Motor neuron (in vitro differentiated cells): Measurements from ENCODE around the gene NBAS. TPM values are rescaled to one million over a fixed set of nuclear protein-coding genes. Genes with fewer than 3 reads are reported as not detected.
"Not testable (repeated sequence)": the region's sequence is repeated elsewhere in the genome, so short reads cannot be mapped to it uniquely, and the experiment has no call there.

Experiments
- ATAC-seq, 8 experiments: fragments of 200-7000 bp; cut with Tn5 transposase; replicated peaks in 6 of 8; 2 replicates each; pipeline ENCODE4 v1.8.0; 2021; ENCODE audit warnings: mild to moderate bottlenecking in 8 of 8, moderate library complexity in 8 of 8
- H3K27ac ChIP-seq, 2 donors: fragments of 250-450 bp; sonication (Bioruptor Pico); 2 replicates each; pipeline ENCODE4 v1.9.0; 2021; ENCODE audit warnings: antibody characterized with exemption in 2 of 2, mild to moderate bottlenecking in 2 of 2, moderate library complexity in 1 of 2
- H3K4me1 ChIP-seq, 2 donors: fragments of 250-450 bp; sonication (Bioruptor Pico); replicated peaks in 1 of 2; 2 replicates each; pipeline ENCODE4 v1.6.1; 2021; ENCODE audit warnings: antibody characterized with exemption in 2 of 2, mild to moderate bottlenecking in 2 of 2, moderate library complexity in 1 of 2
- H3K4me3 ChIP-seq, 5 donors: fragments of 250-450 bp; sonication (Bioruptor Pico); 2 replicates each; pipeline ENCODE4 v1.9.0; 2021; ENCODE audit warnings: antibody characterized with exemption in 5 of 5, mild to moderate bottlenecking in 5 of 5, moderate library complexity in 4 of 5
- WGBS, 10 experiments: fragments of 450-650 bp; shearing (Covaris generic); methylation state at CpG; one replicate each; pipeline ENCODE4 v1.0.0; 2022; 5-methylcytosine and 5-hydroxymethylcytosine counted together
- in situ Hi-C, 9 experiments: fragments of 400-800 bp; cut with MboI; loops; one replicate each; pipeline ENCODE4 v1.15.0; 2021; ENCODE audit warnings: low sequenced_read_pairs in 9 of 9, low pct_unique_long_range_greater_than_20kb in 2 of 9; ENCODE audit not compliant: unreplicated experiment in 9 of 9
- total RNA-seq, 8 experiments: library from RNA; unstranded; fragments of 300-600 nt; gene quantifications; 2 replicates each; pipeline versions ENCODE4 v1.2.3 to v1.2.4, GENCODE V29; 2022

NBAS gene
- total RNA-seq, 8 experiments from 2014 or later, result 40.4 to 90.0 (median 71.7) TPM

DNA sequence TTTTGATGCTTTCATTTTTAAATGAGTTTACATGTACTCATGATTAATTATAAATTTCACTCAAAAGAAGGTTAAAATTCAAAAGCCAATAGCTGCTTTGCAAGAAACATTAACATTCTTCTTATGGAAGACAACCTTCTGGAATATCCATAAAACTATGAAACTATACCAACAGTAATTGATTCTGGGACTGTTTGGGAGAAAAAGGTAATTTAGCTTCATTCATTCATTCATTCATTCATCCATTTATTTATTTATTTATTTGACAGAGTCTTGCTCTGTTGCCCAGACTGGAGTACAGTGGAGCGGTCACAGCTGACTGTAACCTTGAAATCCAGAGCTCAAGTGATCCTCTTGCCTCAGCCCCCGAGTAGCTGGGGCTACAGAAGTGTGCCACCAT, 110.3 kb downstream of the NBAS start:
- Histone ChIP-seq H3K4me3 (no peak overlapping the region), H3K27ac (no peak overlapping the region), H3K4me1 (peaks cover 3 to 21% of the 10 kb centered on the region in 2 donors)
- WGBS, 10 experiments, result 80 to 100% (median 100%) methylated on average over 1 to 2 of the region's 2 CpGs; no CpG with 5 or more reads in 4 of the 10 experiments
- ATAC-seq, result no peak
- in situ Hi-C loops, result no loop called here

DNA sequence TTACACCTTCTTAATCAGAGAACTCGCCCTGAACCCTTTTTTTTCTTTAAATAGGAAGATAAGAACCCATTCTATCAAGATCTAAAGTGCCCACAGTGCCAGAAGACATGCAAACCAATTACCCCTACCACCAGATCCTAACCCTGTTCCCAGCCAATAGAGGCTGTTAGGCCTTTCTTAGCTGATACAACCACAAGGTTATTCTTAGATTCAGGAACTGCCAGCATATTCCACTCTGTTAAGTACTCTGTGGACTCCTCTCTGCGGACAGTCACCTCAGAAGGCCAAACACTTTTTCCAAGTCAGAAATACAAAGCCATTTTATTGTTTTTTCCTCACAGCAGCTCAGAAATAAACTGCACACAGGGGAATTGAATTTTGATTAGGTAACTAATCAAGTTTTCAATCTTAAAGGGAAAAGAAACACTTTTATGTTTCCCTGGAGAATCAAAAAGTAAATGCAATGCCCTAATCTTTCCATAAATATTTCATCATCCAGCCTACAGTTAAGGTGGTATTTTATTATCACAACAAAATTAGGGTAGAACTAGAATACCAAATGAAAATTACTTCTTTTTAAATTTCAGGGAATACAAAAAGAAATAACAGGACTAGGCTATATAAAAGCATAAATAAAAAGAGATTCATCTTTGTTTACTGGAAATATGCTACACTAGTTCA, 111.4 kb downstream of the NBAS start:
- WGBS, 10 experiments, result 33 to 100% (median 79%) methylated on average over 1 to 2 of the region's 2 CpGs; no CpG with 5 or more reads in 1 of the 10 experiments
- H3K27ac ChIP-seq, result no peak overlapping the region
- in situ Hi-C loops, result no loop called here
- peaks cover 3 to 21% of the 10 kb centered on the region in 2 donors for H3K4me1 ChIP-seq
- H3K4me3 ChIP-seq, result no peak overlapping the region
- ATAC-seq, result peak in 5 of 8 experiments; percentile 43 to 91 (median 85)

DNA sequence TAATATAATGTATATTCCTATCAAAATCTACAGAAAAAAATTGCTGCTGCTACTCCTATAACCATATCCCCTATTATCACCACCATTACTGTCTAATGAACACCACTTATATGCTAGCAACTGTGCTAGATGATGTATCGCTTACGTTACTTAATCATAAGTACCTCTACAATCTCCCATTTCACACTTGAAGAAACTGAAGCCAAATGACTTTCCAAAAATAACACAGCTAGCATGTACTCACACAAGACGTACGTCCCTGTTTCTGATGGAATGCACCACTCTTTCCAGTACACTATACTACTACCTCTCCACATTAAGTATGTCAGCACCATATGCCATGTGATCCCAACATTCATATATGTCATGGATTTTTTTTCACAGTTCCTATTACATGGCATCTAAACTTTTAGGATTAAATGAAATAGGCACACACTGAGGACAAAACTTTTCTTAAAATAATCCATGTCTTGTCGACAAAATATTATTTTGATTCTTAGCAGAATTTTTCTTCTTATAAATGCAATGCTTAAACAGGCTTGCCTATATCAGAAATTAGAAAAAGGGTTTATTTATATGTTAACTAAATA, 112.8 kb downstream of the NBAS start:
- no peak overlapping the region for H3K27ac ChIP-seq
- H3K4me3 ChIP-seq, result no peak overlapping the region
- 79 to 100% (median 94%) methylated on average over 1 to 5 of the region's 5 CpGs for WGBS, 10 experiments
- peaks cover 3 to 21% of the 10 kb centered on the region in 2 donors for H3K4me1 ChIP-seq
- in situ Hi-C loops, result no loop called here
- peak in 3 of 8 experiments; percentile 44 to 50 (median 46) for ATAC-seq

DNA sequence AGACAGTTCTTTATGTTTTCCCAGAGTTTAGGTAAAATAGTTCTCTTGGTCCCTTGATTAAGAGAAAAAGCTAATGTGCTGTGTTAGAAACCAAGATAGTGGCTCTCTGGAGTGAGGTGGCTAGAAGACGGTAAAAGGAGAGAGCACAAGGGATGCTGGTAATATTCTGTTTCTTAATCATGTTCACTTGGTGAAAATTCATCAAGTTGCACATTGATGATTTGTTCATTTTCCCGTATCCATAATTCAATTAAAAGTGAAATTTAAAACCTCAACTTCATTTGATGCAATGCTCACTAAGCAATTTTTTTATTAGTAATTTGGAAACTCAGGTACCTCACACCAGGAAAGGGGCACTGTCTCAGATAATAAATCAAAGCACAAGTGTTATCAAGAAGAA, 113.8 kb downstream of the NBAS start:
- Histone ChIP-seq H3K4me1 (peaks cover 3 to 21% of the 10 kb centered on the region in 2 donors), H3K4me3 (no peak overlapping the region), H3K27ac (no peak overlapping the region)
- in situ Hi-C loops, result no loop called here
- WGBS, 10 experiments, result 83 to 100% (median 95%) methylated on average over 1 to 2 of the region's 2 CpGs
- ATAC-seq, result no peak

DNA sequence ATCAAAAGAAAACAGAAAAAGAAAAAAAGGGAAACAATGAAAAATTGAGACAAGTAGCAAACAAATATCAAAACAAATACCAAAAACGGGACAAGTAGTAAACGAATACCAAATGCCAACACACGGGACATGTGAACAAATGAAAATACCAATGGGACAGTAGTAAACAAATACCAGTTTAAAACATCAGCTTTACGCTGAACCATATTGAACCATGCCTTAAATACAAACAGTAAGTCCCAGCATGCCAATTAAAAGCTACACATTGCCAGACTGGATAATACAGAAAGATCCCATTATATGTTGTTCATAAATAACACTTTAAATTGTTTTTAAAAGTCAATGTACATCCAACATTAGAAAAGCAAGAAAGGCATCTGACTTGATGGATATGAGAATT, 114.2 kb downstream of the NBAS start:
- Histone ChIP-seq H3K4me3 (no peak overlapping the region), H3K4me1 (peaks cover 3 to 21% of the 10 kb centered on the region in 2 donors), H3K27ac (no peak overlapping the region)
- ATAC-seq, result no peak
- 73 to 100% (median 94%) methylated on average over 2 to 4 of the region's 4 CpGs for WGBS, 10 experiments
- in situ Hi-C loops, result no loop called here

DNA sequence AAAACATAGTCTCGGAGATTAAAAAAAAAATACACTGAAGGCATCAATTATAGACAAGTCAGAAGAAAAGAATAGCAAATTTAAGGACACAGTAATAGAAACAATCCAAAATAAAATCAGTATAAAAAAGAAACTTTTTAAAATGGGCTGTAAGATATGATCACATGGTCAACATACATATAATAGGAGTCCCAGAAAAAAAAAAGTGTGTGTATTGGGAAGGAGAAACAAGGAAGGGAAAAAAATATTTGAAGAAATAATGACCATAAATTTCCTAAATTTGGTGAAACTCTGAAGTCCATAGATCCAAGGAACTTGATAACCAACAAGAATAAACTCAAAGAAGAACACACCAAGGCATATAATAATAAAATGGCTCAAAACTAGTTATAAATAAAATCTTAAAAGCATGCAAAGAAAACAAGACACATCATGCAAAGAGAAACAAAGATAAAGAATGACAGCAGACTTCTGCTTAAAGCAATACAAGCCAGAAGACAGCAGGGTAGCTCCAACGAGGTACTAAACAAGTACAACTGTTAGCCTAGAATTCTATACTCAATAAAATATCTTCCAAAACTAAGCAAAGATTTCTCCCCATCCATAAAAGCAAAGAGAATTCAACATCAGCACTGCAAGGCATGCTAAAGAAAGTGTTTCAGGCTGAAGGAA, 115.1 kb downstream of the NBAS start:
- no peak for ATAC-seq
- H3K4me3 ChIP-seq, result no peak overlapping the region
- 80 to 100% (median 97%) methylated on average over 1 to 2 of the region's 2 CpGs for WGBS, 10 experiments
- H3K4me1 ChIP-seq, result peaks cover 3 to 21% of the 10 kb centered on the region in 2 donors
- in situ Hi-C loops, result no loop called here
- H3K27ac ChIP-seq, result no peak overlapping the region

DNA sequence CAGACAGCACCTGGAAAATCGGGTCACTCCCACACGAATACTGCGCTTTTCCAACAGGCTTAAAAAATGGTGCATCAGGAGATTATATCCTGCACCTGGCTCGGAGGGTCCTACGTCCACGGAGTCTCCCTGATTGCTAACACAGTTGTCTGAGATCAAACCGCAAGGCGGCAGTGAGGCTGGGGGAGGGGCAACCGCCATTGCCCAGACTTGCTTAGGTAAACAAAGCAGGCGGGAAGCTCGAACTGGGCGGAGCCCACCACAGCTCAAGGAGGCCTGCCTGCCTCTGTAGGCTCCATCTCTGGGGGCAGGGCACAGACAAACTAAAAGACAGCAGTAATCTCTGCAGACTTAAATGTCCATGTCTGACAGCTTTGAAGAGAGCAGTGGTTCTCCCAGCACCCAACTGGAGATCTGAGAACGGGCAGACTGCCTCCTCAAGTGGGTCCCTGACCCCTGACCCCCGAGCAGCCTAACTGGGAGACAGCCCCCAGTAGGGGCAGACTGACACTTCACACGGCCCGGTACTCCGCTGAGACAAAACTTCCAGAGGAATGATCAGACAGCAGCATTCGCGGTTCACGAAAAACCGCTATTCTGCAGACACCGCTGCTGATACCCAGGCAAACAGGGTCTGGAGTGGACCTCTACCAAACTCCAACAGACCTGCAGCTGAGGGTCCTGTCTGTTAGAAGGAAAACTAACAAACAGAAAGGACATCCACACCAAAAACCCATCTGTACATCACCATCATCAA, 121.2 kb downstream of the NBAS start:
- H3K4me1 ChIP-seq, ATAC-seq, H3K4me3 ChIP-seq, in situ Hi-C loops, H3K27ac ChIP-seq: not testable (repeated sequence)
- WGBS, 10 experiments, result 99% methylated on average over 10 of the region's 22 CpGs; no CpG with 5 or more reads in 9 of the 10 experiments

DNA sequence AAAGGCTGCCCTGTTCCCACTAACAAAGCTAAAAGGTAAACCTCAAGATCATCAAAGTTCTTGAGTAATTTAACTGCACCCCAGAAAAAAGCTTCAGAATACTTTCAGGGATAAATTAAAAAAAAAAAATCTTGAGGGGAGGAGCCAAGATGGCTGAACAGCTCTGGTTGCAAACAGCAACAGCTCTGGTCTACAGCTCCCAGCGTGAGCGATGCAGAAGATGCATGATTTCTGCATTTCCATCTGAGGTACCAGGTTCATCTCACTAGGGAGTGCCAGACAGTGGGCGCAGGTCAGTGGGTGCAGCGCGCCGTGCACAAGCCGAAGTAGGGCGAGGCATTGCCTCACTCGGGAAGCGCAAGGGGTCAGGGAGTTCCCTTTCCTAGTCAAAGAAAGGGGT, 121.8 kb downstream of the NBAS start:
- ATAC-seq, H3K4me3 ChIP-seq, H3K27ac ChIP-seq, in situ Hi-C loops, H3K4me1 ChIP-seq: not testable (repeated sequence)
- WGBS, 10 experiments, result 92 to 100% (median 100%) methylated on average over 2 of the region's 10 CpGs; no CpG with 5 or more reads in 6 of the 10 experiments

DNA sequence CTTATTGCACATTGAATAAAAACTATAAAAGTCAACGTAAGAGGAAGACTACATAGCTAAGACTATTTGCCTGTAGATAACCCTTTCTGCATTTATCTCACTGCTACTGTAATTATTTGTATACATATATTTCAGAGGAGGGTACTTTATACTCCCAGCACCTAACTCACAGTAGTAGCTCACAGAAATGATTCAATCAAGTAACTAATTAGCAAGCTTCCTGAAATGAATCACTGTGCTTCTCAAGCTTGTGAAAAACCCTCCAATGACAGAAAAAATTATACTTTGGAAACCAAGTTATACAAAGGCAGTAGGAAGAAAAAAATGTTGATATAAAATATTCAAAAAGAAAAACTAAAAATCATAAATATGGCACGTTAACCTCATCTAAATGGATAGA, 124.9 kb downstream of the NBAS start:
- WGBS, 10 experiments, result 60 to 100% (median 89%) methylated on average over 1 to 2 of the region's 2 CpGs

DNA sequence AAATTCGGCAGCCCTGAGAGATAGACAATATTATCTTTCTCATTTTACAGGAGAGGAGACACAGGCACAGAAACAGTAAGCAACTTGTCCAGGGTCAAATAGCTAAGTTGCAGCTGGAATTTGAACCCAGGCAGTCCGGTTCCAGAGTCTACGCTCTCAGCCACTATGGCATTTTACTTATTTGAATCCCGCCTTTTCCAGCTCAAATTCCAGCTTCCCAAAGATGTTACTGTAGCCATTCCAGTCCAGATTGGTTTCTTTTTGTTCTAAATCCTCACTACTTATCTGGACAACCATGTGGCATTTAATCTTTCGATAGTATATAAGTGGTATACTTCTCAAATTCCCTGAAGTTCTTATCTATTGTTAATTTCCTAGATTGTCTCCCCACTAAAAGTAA, 125.7 kb downstream of the NBAS start:
- in situ Hi-C loops, result no loop called here
- WGBS, 10 experiments, result 67 to 94% (median 87%) methylated on average over 1 to 5 of the region's 5 CpGs

More for the DNA sequence above, 124.9 kb downstream of the NBAS start:
- Histone ChIP-seq H3K4me3 (no peak overlapping the region), H3K4me1 (peaks cover 4 to 5% of the 10 kb centered on the region in 2 donors), H3K27ac (no peak overlapping the region)
- ATAC-seq, result no peak
- in situ Hi-C loops, result no loop called here

DNA sequence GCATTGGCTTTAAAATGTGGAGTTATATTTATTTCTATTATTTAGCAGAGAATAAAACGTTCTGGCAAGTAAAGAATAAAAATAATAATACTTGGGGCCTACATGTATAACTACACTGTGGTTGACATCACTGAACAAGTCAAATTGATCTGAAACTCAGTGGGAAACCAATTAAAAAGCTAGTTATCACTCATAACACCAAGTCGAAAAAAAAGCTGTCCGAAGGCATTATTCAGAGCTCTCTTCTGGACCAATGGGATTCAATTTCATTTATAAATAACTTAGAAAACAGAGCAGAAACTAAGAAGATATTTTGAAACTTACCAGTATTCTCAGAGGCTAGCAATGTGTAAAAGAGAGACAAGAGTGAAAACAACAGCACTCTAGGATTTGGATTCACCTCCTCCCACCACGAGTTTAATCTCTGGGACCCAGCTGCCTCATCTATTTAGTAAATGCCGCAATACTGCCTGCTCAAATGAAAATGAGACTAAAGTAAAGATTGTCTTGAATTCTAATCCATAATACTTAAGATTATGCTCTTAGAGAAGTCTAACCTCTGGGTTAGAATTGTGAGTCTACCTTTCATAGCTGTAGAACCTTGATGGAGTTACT, 128.4 kb downstream of the NBAS start:
- Histone ChIP-seq H3K4me1 (peaks cover 0 to 7% of the 10 kb centered on the region in 2 donors), H3K4me3 (no peak overlapping the region), H3K27ac (no peak overlapping the region)
- 71 to 98% (median 93%) methylated on average over 2 to 5 of the region's 5 CpGs for WGBS, 10 experiments
- in situ Hi-C loops, result no loop called here
- no peak for ATAC-seq

More for the DNA sequence above, 125.7 kb downstream of the NBAS start:
- ATAC-seq, result no peak
- Histone ChIP-seq H3K4me1 (peaks cover 4 to 5% of the 10 kb centered on the region in 2 donors), H3K27ac (no peak overlapping the region), H3K4me3 (no peak overlapping the region)

DNA sequence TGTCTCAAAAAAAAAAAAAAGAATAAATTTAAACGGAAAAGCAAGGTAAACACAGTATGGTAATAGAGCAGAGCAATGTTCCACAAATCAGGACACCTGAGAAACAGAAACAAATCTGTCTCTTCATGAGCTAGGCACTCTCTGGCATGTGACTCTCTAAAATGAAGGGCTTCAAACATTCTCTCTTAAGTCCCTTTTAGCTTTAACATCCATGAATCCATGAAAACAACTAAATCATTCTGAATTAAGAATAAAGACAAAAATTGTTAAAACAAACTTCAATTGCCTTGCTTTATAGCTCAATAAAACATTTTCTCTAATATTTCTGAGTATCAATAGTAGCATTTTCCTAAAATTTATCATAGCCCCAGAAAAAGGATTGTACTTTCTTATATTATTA, 132.1 kb downstream of the NBAS start:
- no peak overlapping the region for H3K27ac ChIP-seq
- ATAC-seq, result no peak
- no peak overlapping the region for H3K4me3 ChIP-seq
- H3K4me1 ChIP-seq, result peaks cover 13 to 32% of the 10 kb centered on the region in 2 donors
- in situ Hi-C loops, result no loop called here
- WGBS, 10 experiments, result 57 to 100% (median 100%) methylated on average over 1 of the region's 1 CpG; no CpG with 5 or more reads in 2 of the 10 experiments
